Stimulated activated CD4-positive, alpha-beta T cell treated with anti-CD3 and anti-CD28 coated beads, TNF-alpha, amount 100 ng/mL, for 1 hour (primary cell): ENCODE results near the gene CBX2.

Experiments used
- DNase-seq, 3 donors: peaks; one replicate each; pipeline ENCODE4 v3.0.0-alpha.2; 2020; ENCODE audit warnings: low read depth in 3 of 3, low spot score in 1 of 3

The CBX2 gene

GRCh38 chr17:79777894-79778503, at the start of gene CBX2:
Gene CBX2, plus strand, starts transcription at chr17:79778148. Its CDS starts 88 bp downstream, at chr17:79778236.
- peak; percentile 52 to 78 (median 74) for DNase-seq

- DNase-seq: peak; percentile 47 to 62 (median 61)
Measured at GRCh38 chr17:79728169-79728907, 49.6 kb upstream of the CBX2 start.

GRCh38 chr17:79728908-79729471, 49.0 kb upstream of the CBX2 start:
- DNase-seq: no peak

GRCh38 chr17:79729761-79730160, 48.2 kb upstream of the CBX2 start:
- DNase-seq: no peak

- no peak for DNase-seq
Measured at GRCh38 chr17:79730437-79730768, 47.5 kb upstream of the CBX2 start.

GRCh38 chr17:79730769-79731483, 47.0 kb upstream of the CBX2 start, which contains the start of gene ENPP7:
Gene ENPP7, plus strand, starts transcription at chr17:79730943. Its CDS starts 197 bp downstream, at chr17:79731140.
- no peak for DNase-seq

GRCh38 chr17:79732254-79732653, 45.7 kb upstream of the CBX2 start:
- no peak for DNase-seq

GRCh38 chr17:79732804-79733691, 44.9 kb upstream of the CBX2 start:
- DNase-seq: no peak

- DNase-seq: no peak
Measured at GRCh38 chr17:79733692-79734070, 44.3 kb upstream of the CBX2 start.

- DNase-seq: no peak
Measured at GRCh38 chr17:79735096-79735495, 42.9 kb upstream of the CBX2 start.

- no peak for DNase-seq
Measured at GRCh38 chr17:79737046-79737921, 40.7 kb upstream of the CBX2 start.

GRCh38 chr17:79737922-79738578, 39.9 kb upstream of the CBX2 start:
- DNase-seq: no peak

GRCh38 chr17:79738643-79739042, 39.3 kb upstream of the CBX2 start:
- DNase-seq: no peak

GRCh38 chr17:79739148-79740062, 38.5 kb upstream of the CBX2 start:
- DNase-seq: no peak

- no peak for DNase-seq
Measured at GRCh38 chr17:79740413-79740812, 37.5 kb upstream of the CBX2 start.

- DNase-seq: no peak
Measured at GRCh38 chr17:79741401-79741750, 36.6 kb upstream of the CBX2 start.

GRCh38 chr17:79741751-79742588, 36.0 kb upstream of the CBX2 start:
- peak; percentile 25 to 66 (median 56) for DNase-seq

- no peak for DNase-seq
Measured at GRCh38 chr17:79742589-79742918, 35.4 kb upstream of the CBX2 start.
